ENCODE results near the gene KCNK15. TPM values are rescaled to one million over a fixed set of nuclear protein-coding genes. Genes with fewer than 3 reads are reported as not detected.

KCNK15 gene
- total RNA-seq, 1 donor from 2014 or later = 0.77 TPM

DNA sequence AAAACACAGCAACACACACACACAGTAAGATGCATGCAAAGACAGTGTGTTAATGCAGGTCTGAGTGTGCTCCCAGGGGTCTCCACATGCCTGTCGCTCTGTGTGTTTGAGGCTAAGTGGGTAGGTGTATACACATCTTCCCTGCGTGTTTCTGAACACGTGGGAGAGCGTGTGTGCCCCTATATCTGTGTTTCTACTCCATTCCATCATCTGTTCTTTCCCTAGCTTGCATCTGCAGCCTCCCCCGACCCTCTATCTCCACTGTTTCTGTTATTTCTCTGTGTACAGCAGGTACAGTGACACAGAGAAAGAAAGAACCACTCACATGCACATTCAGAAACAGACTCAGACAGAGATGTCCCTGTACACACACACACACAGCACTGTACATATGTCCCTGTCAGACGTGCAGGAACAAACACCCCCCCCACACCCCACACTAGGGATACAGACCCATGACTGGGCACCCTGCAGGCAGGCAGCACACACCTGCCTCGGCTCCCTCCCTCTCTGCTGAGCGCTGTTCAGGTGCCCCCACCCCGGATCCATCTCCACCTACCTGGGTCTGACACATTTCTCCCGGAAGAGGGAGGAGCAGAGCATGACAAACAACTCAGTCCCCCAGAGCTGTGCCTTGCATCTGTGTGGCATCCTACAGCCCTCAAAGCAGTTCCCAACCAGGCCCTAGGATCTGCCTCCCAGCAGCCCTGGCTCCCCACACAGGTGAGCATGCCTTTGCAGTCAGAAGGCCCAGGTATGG is 27.6 kb downstream of the KCNK15 start:
- TF ChIP-seq, protein P1, sequence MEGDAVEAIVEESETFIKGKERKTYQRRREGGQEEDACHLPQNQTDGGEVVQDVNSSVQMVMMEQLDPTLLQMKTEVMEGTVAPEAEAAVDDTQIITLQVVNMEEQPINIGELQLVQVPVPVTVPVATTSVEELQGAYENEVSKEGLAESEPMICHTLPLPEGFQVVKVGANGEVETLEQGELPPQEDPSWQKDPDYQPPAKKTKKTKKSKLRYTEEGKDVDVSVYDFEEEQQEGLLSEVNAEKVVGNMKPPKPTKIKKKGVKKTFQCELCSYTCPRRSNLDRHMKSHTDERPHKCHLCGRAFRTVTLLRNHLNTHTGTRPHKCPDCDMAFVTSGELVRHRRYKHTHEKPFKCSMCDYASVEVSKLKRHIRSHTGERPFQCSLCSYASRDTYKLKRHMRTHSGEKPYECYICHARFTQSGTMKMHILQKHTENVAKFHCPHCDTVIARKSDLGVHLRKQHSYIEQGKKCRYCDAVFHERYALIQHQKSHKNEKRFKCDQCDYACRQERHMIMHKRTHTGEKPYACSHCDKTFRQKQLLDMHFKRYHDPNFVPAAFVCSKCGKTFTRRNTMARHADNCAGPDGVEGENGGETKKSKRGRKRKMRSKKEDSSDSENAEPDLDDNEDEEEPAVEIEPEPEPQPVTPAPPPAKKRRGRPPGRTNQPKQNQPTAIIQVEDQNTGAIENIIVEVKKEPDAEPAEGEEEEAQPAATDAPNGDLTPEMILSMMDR (IDR thresholded peaks at IDR 0.05) = no peak
- no peak overlapping the region for H3K27ac Mint-ChIP-seq (ENCODE audit: unreplicated experiment)
- H3K27me3 Mint-ChIP-seq (ENCODE audit: low read depth) = peaks cover 37% of the 10 kb centered on the region
- H3K36me3 Mint-ChIP-seq (ENCODE audit: low read depth) = no peaks in the 10 kb centered on the region
- H3K4me3 Mint-ChIP-seq (ENCODE audit: unreplicated experiment) = no peak overlapping the region
- no peaks in the 10 kb centered on the region for H3K4me1 Mint-ChIP-seq (ENCODE audit: low read depth)
- no peaks in the 10 kb centered on the region for H3K9me3 Mint-ChIP-seq (ENCODE audit: low read depth)
- no peak for DNase-seq (ENCODE audit: low spot score)

DNA sequence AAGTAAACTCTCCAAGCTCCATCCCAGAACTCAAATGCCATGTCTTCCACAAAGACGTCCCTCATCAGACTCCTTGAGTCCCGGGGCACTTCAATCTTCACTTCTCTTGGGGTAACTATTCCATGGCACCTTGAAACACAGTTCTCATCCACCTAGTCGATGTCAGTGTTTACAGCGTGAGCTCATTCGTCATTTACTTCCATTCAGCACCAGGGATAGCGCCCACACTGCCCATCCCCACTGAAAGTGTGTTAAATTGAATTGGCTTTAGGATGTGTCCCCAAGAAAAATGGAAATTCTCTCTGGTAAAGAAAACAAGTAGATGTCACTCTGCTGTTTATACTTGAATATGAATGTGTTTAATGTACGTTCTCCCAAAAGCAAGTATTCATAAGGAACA is 31.3 kb downstream of the KCNK15 start:
- no peak for DNase-seq (ENCODE audit: low spot score)
- Mint-ChIP-seq H3K4me1 (ENCODE audit: low read depth) (no peaks in the 10 kb centered on the region), H3K36me3 (ENCODE audit: low read depth) (no peaks in the 10 kb centered on the region), H3K9me3 (ENCODE audit: low read depth) (no peaks in the 10 kb centered on the region), H3K4me3 (ENCODE audit: unreplicated experiment) (no peak overlapping the region), H3K27ac (ENCODE audit: unreplicated experiment) (no peak overlapping the region), H3K27me3 (ENCODE audit: low read depth) (peaks cover 11% of the 10 kb centered on the region)
- TF ChIP-seq, protein P1 (IDR thresholded peaks at IDR 0.05) = no peak

DNA sequence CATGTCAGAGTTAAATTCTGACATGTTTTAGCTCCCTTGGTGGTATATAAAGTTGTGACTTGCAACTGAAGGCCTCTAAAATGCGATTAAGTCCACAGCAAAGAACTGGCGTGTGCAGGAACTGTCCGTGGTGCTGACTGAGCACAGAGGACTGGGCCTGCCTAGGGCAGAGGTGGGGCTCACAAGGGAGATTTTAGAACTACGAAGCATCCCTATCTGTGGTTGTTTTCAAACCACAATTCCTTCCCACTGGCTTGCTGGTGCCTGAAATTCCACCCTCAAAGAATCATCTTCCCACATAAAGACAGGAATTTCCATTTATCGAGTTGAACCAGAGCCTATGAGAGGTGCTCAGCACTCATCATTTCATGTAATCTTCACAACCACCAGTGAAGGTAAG is 34.6 kb downstream of the KCNK15 start:
- Mint-ChIP-seq H3K36me3 (ENCODE audit: low read depth) (no peaks in the 10 kb centered on the region), H3K27me3 (ENCODE audit: low read depth) (peaks cover 20% of the 10 kb centered on the region), H3K4me3 (ENCODE audit: unreplicated experiment) (no peak overlapping the region), H3K9me3 (ENCODE audit: low read depth) (no peaks in the 10 kb centered on the region), H3K4me1 (ENCODE audit: low read depth) (no peaks in the 10 kb centered on the region), H3K27ac (ENCODE audit: unreplicated experiment) (no peak overlapping the region)
- TF ChIP-seq, protein P1 (IDR thresholded peaks at IDR 0.05) = no peak
- no peak for DNase-seq (ENCODE audit: low spot score)

DNA sequence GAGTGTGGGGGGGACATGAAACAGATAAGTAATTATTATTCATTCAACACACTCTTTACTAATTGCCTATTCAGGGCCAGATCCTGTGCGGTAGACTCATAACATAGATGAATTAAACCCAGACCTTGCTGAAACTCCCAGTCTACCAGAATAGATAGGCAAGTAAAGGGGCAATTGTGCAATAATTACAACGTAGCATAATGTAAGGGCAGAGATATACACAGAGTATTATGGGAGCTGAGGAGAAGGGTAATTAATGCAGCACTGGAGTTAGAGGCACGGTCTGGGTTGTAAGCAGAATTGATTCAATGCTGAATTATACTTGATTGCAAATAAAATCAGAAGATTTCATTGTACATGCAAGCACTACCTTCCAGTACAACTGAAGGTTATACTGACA is 35.5 kb downstream of the KCNK15 start:
- H3K9me3 Mint-ChIP-seq (ENCODE audit: low read depth) = no peaks in the 10 kb centered on the region
- peaks cover 5% of the 10 kb centered on the region for H3K4me1 Mint-ChIP-seq (ENCODE audit: low read depth)
- H3K27me3 Mint-ChIP-seq (ENCODE audit: low read depth) = peaks cover 20% of the 10 kb centered on the region
- no peak overlapping the region for H3K4me3 Mint-ChIP-seq (ENCODE audit: unreplicated experiment)
- H3K27ac Mint-ChIP-seq (ENCODE audit: unreplicated experiment) = no peak overlapping the region
- no peak for DNase-seq (ENCODE audit: low spot score)
- H3K36me3 Mint-ChIP-seq (ENCODE audit: low read depth) = no peaks in the 10 kb centered on the region
- TF ChIP-seq, protein P1 (IDR thresholded peaks at IDR 0.05) = no peak

DNA sequence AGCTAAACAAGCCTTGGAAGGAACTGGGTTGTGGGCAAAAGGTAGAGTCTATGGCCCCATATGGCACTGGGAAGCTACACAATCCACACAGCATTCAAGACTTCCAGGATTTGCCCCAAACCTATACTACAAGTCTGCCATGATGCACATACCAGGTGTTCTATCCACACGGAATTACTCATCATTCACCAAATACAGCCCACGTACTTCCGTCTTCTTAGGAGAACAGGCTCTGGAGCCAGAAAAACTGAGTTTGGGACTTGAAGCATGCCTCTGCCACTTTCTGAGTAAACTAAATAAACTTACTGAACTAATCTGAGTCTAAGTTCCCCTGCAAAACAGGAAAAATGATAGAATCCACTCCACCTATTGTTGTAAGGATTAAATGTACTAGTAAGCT is 36.1 kb downstream of the KCNK15 start:
- H3K27me3 Mint-ChIP-seq (ENCODE audit: low read depth) = peaks cover 18% of the 10 kb centered on the region
- no peaks in the 10 kb centered on the region for H3K36me3 Mint-ChIP-seq (ENCODE audit: low read depth)
- no peak overlapping the region for H3K4me3 Mint-ChIP-seq (ENCODE audit: unreplicated experiment)
- no peak for DNase-seq (ENCODE audit: low spot score)
- TF ChIP-seq, protein P1 (IDR thresholded peaks at IDR 0.05) = no peak
- no peaks in the 10 kb centered on the region for H3K9me3 Mint-ChIP-seq (ENCODE audit: low read depth)
- H3K4me1 Mint-ChIP-seq (ENCODE audit: low read depth) = peaks cover 6% of the 10 kb centered on the region
- no peak overlapping the region for H3K27ac Mint-ChIP-seq (ENCODE audit: unreplicated experiment)

Data from chondrocyte (in vitro differentiated cells).